ENCODE measurements around the gene HNF1A. TPM values are rescaled to one million over a fixed set of nuclear protein-coding genes. Genes with fewer than 3 reads are reported as not detected.
A peak's percentile ranks its signal among the peaks of the same experiment; 100 is the strongest.

HNF1A gene
- total and polyA plus RNA-seq, 9 of the 15 experiments (the other 6 are each of a cell fraction or from before 2014, with no cell fraction given), result not detected

DNA sequence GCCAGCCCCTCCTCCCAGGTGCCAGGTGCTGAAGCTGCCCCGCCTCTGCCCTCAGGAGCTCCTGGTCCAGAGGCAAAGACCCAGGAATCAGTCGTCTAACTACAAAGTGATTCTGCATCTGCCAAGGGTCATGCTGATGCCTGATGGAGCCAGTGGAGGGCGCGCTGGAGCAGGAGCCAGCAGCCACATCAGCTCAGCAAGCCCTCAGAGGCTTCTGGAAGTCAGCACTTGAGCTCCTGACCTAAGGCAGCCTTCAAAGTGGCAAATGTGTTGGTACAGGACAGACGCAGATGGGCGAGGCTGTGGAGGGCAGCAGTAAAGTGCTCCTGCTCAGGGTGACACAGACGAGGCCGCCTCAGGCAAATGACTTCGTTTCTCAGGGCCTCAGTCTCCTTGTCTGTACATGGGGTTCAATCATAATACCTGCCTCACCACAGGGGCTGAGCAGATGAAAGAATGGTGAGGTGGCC is 27.0 kb downstream of the HNF1A start (continued):
- TF ChIP-seq, protein P1, sequence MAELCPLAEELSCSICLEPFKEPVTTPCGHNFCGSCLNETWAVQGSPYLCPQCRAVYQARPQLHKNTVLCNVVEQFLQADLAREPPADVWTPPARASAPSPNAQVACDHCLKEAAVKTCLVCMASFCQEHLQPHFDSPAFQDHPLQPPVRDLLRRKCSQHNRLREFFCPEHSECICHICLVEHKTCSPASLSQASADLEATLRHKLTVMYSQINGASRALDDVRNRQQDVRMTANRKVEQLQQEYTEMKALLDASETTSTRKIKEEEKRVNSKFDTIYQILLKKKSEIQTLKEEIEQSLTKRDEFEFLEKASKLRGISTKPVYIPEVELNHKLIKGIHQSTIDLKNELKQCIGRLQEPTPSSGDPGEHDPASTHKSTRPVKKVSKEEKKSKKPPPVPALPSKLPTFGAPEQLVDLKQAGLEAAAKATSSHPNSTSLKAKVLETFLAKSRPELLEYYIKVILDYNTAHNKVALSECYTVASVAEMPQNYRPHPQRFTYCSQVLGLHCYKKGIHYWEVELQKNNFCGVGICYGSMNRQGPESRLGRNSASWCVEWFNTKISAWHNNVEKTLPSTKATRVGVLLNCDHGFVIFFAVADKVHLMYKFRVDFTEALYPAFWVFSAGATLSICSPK (IDR thresholded peaks at IDR 0.05; ENCODE audit: borderline replicate concordance), result no peak
- TF ChIP-seq STAT6 (CRISPR knock-in tag; IDR thresholded peaks at IDR 0.05), result no peak
- TF ChIP-seq KLF16 (IDR thresholded peaks at IDR 0.05), result no peak
- TF ChIP-seq PTRF (tag; IDR thresholded peaks at IDR 0.05), result no peak
- peak; percentile 41; the same call in 1 of the 2 replicates for TF ChIP-seq JUND (IDR thresholded peaks at IDR 0.05; ENCODE audit: borderline replicate concordance, low read depth, low read length)
- TF ChIP-seq JUND (tag; IDR thresholded peaks at IDR 0.05; ENCODE audit: borderline replicate concordance, low read depth, low read length), result no peak
- no peak for TF ChIP-seq OTX1 (CRISPR knock-in tag; IDR thresholded peaks at IDR 0.05)
- no peak for TF ChIP-seq RBFOX2 (IDR thresholded peaks at IDR 0.05; ENCODE audit: low read depth, low read length)
- no peak for TF ChIP-seq ADNP (tag; IDR thresholded peaks at IDR 0.05)
- TF ChIP-seq TOE1 (IDR thresholded peaks at IDR 0.05; ENCODE audit: borderline replicate concordance), result no peak
- 0 out of 2 replicates have a peak, but pooled peaks have one; percentile 35 for TF ChIP-seq TOE1 (CRISPR knock-in tag; IDR thresholded peaks at IDR 0.05; ENCODE audit: borderline replicate concordance, low read depth)
- TF ChIP-seq ELK1 (CRISPR knock-in tag; IDR thresholded peaks at IDR 0.05), result no peak
- no peak for TF ChIP-seq PHB2 (IDR thresholded peaks at IDR 0.05; ENCODE audit: low read depth)
- no peak for TF ChIP-seq ZNF12 (CRISPR knock-in tag; IDR thresholded peaks at IDR 0.05)
- TF ChIP-seq NELFE (IDR thresholded peaks at IDR 0.05; ENCODE audit: insufficient read depth, insufficient read length), result no peak
- TF ChIP-seq DIDO1 (tag; IDR thresholded peaks at IDR 0.05; ENCODE audit: low read depth), result no peak
- TF ChIP-seq KAT8 (IDR thresholded peaks at IDR 0.05; ENCODE audit: low read depth), result no peak
- no peak for TF ChIP-seq RNF2 (IDR thresholded peaks at IDR 0.05)
- TF ChIP-seq, protein P2, sequence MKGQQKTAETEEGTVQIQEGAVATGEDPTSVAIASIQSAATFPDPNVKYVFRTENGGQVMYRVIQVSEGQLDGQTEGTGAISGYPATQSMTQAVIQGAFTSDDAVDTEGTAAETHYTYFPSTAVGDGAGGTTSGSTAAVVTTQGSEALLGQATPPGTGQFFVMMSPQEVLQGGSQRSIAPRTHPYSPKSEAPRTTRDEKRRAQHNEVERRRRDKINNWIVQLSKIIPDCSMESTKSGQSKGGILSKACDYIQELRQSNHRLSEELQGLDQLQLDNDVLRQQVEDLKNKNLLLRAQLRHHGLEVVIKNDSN (CRISPR knock-in tag; IDR thresholded peaks at IDR 0.05), result no peak
- no peak for TF ChIP-seq ZKSCAN3 (CRISPR knock-in tag; IDR thresholded peaks at IDR 0.05)
- TF ChIP-seq SETDB1 (IDR thresholded peaks at IDR 0.05; ENCODE audit: low read length), result no peak
- TF ChIP-seq SMARCC2 (IDR thresholded peaks at IDR 0.05; ENCODE audit: low read depth), result no peak
- no peak for TF ChIP-seq ZNF766 (CRISPR knock-in tag; conservative IDR thresholded peaks at IDR 0.05)
- TF ChIP-seq CHD4 (IDR thresholded peaks at IDR 0.05; ENCODE audit: insufficient read depth, insufficient replicate concordance, low read depth, low read length, poor library complexity, severe bottlenecking), result no peak
- no peak for TF ChIP-seq BCL6 (CRISPR knock-in tag; IDR thresholded peaks at IDR 0.05)
- no peak for TF ChIP-seq CHCHD3 (CRISPR knock-in tag; IDR thresholded peaks at IDR 0.05)

All from K562 (cell line).